Fibroblast of skin of scalp (primary cell): Measurements from ENCODE around the gene RERE.

Source experiments
- DNase-seq: peaks from one replicate; pipeline ENCODE4 v3.0.0-alpha.2; 2013

RERE gene

GRCh38 chr1:8374356-8374755 lies 443.1 kb downstream of the RERE start:
- no peak for DNase-seq

- DNase-seq, result peak; percentile 75
Observed at GRCh38 chr1:8373581-8374241, 443.7 kb downstream of the RERE start.

- DNase-seq, result no peak
Observed at GRCh38 chr1:8373125-8373524, 444.3 kb downstream of the RERE start.

GRCh38 chr1:8371372-8371991 lies 446.0 kb downstream of the RERE start:
- DNase-seq, result no peak

GRCh38 chr1:8370905-8371315 lies 446.5 kb downstream of the RERE start:
- peak; percentile 36 for DNase-seq

GRCh38 chr1:8370046-8370881 lies 447.2 kb downstream of the RERE start:
- DNase-seq, result peak; percentile 71

- DNase-seq, result no peak
Observed at GRCh38 chr1:8368956-8369639, 448.3 kb downstream of the RERE start.

GRCh38 chr1:8367571-8368194 lies 449.8 kb downstream of the RERE start:
- DNase-seq, result no peak

GRCh38 chr1:8365661-8366362 lies 451.6 kb downstream of the RERE start:
- no peak for DNase-seq

- no peak for DNase-seq
Observed at GRCh38 chr1:8364528-8365442, 452.7 kb downstream of the RERE start.

- DNase-seq, result no peak
Observed at GRCh38 chr1:8363767-8364301, 453.6 kb downstream of the RERE start.

GRCh38 chr1:8363186-8363766 lies 454.2 kb downstream of the RERE start:
- no peak for DNase-seq

GRCh38 chr1:8362701-8363101 lies 454.7 kb downstream of the RERE start:
- DNase-seq, result no peak

GRCh38 chr1:8361198-8361849 lies 456.1 kb downstream of the RERE start:
- no peak for DNase-seq

GRCh38 chr1:8360493-8361197 lies 456.8 kb downstream of the RERE start:
- DNase-seq, result no peak

GRCh38 chr1:8359617-8360481 lies 457.6 kb downstream of the RERE start:
- DNase-seq, result no peak

GRCh38 chr1:8358897-8359616 lies 458.4 kb downstream of the RERE start:
- DNase-seq, result no peak
